Measurements from ENCODE around the gene ZNF267.
A peak's percentile ranks its signal among the peaks of the same experiment; 100 is the strongest.
"Not testable (repeated sequence)": the region's sequence is repeated elsewhere in the genome, so short reads cannot be mapped to it uniquely, and the experiment has no call there.

ZNF267 gene

DNA sequence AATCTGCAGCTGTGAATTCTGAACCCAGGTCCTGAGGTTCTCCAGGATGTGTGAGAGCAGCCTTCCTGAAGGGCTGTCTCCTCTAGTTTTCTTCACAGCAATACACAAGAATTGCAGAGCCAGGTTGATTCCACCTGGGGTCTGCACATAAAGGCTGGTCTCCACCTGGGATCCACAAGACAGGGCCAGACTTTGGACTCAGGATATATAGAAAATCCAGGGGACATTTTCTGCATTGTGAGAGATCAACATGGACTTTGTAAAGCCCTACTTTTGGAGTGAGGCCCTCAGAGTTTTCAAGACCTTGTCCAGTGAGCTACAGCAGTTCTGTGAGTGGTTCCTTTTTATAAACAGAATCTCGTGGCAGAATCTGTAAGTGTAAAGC lies 6.3 kb downstream of the ZNF267 start:
- DNase-seq (ENCODE audit: low read depth) = no peak

DNA sequence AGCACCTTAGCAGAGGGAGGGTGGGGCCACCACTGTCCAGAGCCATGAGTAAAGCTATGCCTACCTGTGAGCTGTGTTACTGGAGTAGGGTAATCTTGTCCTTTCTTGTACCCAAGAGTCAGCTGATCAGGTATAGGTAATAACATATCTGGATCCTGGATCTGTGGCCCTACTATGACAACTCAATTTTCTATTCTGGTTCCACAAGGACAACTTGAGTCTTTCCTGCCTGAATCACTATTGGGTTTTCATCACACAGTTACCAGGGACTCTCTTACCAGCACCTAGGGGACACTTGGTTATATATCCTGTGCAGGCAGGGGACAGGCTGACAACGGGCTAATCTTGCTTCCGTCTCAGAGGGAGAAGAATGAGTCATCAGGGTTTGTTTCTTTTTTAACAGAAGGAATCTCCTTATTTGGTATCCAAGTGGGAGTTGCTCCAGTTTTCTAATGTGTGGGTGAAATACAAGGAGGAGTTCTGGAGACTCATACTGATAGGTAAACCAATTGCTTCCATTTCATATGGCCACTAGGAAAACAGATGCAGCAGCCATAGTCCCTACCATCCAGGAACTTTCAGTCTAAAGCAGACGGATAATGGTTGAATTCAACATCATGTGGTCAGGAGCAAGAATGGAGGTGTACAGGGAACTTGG lies 6.8 kb downstream of the ZNF267 start:
- DNase-seq (ENCODE audit: low read depth) = peak; percentile 39

DNA sequence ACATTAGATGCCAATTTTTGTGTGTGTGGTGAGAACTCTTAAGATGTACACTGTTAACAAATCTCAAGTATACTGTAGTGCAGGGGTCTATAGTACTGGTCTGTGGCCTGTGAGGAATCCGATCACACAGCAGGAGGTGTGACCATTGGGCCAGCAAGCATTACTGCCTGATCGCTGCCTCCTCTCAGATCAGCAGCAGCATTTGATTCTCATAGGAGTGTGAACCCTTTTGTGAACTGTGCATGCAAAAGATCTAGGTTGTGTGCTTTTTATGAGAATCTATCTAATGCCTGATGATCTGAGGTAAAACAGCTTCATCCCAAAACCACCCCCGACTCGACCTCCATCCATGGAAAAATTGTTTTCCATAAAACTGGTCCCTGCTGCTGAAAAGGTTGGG lies 12.6 kb downstream of the ZNF267 start:
- DNase-seq (ENCODE audit: low read depth) = no peak

DNA sequence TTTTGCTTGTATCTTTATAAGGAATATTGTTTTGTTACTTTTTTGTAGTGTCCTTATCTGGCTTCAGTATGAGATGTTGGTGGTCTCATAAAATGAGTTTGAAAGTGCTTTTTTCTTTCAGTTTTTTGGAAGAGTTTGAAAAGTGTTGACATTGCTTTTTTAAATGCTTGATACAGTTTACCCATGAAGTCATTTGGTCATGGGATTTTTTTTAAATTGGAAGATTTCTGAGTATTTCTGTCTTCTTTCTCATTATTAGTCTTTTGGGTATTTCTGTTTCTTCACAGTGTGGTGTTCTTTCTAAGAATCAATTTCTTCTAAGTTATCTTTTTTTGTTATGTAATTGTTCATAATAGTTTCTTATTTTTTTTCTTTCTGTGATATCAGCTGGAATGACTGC lies 15.1 kb downstream of the ZNF267 start:
- DNase-seq (ENCODE audit: low read depth) = no peak

DNA sequence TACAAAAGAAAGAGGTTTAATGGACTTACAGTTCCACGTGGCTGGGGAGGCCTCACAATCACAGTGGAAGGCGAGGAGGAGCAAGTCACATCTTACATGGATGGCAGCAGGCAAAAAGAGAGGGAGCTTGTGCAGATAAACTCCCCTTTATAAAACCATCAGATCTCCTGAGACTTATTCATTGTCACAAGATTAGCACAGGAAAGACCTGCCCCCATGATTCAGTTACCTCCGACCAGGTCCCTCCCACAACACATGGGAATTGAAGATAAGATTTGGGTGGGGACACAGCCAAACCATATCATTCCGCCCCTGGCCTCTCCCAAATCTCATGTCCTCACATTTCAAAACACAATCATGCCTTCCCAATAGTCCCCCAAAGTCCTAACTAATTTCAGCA lies 18.5 kb downstream of the ZNF267 start:
- not testable (repeated sequence) for DNase-seq (ENCODE audit: low read depth)

DNA sequence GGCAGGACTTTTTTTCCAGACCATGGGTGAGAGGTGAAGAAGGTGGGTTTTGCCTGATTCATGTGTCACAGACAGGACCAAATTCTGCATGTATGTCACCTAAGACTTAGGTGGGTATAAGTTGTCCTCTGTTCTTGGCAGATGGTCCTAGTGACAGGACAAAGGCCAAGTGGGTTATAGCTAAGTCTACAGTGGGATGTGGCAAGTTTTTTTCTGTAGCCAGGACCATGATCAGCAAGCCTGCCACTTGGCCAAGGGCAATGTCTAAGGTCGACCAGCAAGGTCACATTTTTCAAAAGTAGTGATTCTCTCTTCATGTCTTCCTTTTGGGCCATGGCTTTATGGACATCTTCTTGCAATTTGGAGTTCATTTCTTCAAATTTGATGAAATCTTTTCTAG lies 20.2 kb downstream of the ZNF267 start:
- DNase-seq (ENCODE audit: low read depth) = no peak

DNA sequence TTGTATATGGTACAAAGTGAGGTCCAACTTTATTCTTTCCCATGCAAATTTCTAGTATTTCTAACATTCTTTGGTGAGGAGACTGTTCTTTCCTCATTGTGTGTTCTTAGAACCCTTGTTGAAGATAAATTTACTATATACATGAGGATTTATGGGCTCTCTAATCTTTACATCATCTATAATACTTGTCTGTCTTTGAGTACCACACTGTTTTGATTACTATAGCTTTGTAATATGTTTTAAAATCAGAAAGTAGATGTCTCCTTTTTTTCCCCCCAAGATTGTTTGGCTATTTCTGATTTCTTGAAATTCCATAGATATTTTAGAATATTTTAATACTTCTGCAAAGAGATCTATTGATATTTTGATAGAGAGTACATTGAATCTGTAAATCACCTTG lies 23.7 kb downstream of the ZNF267 start:
- no peak for DNase-seq (ENCODE audit: low read depth)

DNA sequence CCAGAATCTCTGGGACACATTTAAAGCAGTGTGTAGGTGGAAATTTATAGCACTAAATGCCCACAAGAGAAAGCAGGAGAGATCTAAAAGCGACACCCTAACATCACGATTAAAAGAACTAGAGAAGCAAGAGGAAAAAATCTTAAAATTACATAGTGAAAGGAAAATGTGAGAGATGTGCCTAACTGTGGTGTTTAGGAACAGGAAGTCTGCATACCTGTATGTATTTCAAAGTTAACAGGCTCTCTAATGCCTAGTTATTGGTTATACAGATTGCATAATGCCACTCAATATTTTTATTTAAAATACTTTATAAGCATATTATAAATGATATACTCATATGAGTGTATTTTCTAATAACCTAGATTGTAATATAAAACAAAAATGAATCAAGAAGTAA lies 25.9 kb downstream of the ZNF267 start:
- DNase-seq (ENCODE audit: low read depth) = no peak

DNA sequence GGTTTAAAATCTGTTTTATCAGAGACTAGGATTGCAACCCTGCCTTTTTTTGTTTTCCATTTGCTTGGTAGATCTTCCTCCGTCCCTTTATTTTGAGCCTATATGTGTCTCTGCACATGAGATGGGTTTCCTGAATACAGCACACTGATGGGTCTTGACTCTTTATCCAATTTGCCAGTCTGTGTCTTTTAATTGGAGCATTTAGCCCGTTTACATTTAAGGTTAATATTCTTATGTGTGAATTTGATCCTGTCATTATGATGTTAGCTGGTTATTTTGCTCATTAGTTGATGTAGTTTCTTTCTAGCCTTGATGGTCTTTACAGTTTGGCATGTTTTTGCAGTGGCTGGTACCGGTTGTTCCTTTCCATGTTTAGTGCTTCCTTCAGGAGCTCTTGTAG lies 31.0 kb downstream of the ZNF267 start:
- not testable (repeated sequence) for DNase-seq (ENCODE audit: low read depth)

DNA sequence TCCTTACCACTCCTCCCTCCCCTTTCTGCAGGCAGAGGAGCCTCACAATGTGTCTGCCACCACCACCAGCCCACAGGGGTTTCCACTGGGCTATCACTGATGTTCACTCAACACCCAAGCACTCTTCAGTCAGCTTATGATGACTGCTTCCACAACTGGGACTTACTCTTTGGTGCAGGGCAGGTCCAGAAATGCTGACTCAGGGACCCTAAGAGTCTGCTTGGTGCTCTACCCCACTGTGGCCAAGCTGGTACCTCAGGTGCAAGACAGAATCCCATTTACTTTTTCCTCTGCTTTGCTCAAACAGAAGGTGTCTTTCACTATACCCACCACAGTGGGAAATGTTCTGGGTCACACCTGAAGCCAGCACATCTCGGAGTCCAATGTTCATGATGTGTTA lies 40.1 kb downstream of the ZNF267 start:
- DNase-seq (ENCODE audit: low read depth) = no peak

DNA sequence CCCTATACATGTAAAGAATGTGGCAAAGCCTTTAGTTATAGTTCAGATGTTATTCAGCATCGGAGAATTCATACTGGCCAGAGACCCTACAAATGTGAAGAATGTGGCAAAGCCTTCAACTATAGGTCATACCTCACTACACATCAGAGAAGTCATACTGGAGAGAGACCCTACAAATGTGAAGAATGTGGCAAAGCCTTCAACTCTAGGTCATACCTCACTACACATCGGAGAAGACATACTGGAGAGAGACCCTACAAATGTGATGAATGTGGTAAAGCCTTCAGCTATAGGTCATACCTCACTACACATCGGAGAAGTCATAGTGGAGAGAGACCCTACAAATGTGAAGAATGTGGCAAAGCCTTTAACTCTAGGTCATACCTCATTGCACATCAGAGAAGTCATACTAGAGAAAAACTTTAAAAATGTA lies 42.5 kb downstream of the ZNF267 start:
- DNase-seq (ENCODE audit: low read depth) = no peak

DNA sequence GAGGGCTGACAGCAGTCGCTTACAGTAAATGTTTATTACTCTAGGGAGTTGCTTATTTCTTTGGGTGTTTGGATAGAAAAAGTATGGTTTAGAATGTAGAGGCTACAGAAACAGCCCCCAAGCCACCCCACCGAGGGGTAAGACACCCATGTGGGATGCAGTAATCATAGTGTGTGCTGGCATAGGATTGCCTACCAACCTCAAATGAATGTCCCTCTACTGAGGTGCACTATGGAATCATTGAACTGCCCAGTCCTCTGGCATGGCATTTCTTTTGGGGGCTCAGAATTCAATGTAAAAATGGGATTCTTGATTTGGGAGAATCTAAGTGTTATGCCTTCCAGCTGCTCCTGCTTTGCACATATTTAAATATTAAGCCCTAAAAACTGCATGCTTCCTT lies 46.8 kb downstream of the ZNF267 start:
- no peak for DNase-seq (ENCODE audit: low read depth)

DNA sequence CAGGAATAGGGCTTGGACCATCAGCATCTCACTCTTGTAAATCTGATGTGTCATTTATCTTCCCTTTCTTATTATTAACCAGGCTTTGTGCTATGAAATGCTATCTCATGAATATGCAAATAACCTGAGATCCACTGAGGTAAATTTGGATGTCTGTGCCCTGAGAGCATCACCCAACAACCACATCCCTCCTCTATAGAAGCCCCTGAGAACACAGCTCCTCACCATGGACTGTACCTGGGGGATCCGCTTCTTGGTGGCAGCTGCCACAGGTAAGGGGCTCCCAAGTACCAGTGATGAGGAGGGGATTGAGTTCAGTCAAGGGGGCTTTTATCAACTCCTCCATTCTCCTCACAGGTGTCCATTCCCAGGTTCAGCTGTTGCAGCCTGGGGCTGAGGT lies 78.2 kb downstream of the ZNF267 start:
- DNase-seq (ENCODE audit: low read depth) = not testable (repeated sequence)

DNA sequence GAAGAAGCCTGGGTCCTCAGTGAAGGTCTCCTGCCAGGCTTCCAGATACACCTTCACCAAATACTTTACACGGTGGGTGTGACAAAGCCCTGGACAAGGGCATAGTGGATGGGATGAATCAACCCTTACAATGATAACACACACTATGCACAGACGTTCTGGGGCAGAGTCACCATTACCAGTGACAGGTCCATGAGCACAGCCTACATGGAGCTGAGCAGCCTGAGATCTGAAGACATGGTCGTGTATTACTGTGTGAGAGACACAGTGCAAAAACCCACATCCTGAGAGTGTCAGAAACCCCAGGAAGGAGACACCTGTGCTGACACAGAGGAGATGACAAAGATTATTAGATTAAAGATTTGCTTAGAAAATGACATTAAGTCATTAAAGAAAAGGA lies 78.6 kb downstream of the ZNF267 start:
- not testable (repeated sequence) for DNase-seq (ENCODE audit: low read depth)

DNA sequence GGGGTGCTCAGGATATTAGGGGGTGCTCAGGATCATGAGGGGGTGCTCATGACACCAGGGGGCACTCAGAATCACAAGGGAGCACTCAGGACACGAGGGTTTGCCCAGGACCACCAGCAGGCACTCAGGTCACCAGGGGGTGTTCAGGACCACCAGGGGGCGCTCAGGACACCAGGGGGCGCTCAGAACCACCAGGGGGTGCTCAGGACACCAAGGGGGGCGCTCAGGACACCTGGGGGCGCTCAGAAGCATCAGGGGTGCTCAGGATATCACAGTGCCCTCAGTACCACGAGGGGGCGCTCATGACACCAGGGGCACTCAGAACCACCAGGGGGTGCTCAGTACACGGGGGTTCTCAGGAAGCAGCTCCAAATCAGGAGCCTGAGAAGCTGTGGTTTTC lies 82.6 kb downstream of the ZNF267 start:
- DNase-seq (ENCODE audit: low read depth) = not testable (repeated sequence)

DNA sequence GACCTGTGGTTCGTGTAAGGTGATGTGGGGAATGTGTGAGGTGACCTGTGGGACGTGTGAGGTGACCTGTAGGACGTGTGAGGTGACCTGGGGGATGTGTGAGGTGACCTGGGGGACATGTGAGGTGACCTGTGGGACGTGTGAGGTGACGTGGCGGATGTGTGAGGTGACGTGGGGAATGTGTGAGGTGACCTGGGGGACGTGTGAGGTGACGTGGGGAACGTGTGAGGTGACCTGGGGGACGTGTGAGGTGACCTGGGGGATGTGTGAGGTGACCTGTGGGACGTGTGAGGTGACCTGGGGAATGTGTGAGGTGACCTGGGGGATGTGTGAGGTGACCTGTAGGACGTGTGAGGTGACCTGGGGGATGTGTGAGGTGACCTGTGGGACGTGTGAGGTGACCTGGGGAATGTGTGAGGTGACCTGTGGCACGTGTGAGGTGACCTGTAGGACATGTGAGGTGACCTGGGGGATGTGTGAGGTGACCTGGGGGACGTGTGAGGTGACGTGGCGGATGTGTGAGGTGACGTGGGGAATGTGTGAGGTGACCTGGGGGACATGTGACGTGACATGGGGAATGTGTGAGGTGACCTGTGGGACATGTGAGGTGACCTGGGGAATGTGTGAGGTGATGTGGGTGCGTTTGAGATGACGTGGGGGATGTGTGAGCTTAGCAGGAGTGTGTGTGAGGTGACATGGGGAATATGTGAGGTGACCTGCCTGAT lies 86.7 kb downstream of the ZNF267 start:
- DNase-seq (ENCODE audit: low read depth) = not testable (repeated sequence)

Measured in fibroblast of the conjunctiva (primary cell).